ENCODE results near the gene NUCB2.
A peak's percentile ranks its signal among the peaks of the same experiment; 100 is the strongest.

NUCB2 gene

DNA sequence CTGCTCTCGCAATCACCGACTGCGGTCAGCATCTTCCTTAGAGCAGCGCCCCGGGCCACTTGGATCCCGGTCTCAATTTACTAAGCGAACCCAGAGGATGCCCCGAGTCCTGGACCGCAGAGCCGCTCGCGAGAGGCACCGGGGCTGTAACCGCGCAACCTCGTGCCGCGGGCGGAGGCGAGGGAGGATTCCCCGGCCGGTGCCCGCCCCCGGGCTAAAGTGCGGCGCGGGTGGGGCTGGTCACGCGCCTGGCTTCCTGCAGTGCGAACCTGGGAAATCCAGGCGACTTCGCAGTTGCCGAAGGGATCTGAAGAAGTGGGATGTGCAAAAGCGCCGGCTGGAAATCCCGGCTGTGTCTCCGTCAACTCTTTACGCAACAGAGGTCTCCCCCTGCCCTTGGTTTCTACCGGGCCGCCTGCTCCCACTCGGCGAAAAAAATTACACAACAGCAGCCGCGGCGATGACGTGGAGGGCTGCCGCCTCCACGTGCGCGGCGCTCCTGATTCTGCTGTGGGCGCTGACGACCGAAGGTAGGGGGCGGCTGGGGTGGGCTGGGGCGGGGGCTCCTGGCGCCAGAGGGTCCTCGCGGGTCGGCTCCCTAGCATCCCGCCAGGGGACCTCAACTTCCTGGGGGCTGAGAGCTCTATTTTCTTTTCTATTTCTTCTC lies 75.1 kb downstream of the NUCB2 start, which contains the start of gene NCR3LG1:
TSS of gene NCR3LG1 (plus strand) at position 291 of the 667 bp plus-strand sequence. CDS start at position 461, 170 bp downstream.
- ChIA-PET POLR2A (interaction anchor here (0.6 to 0.7 kb wide), 3 partner anchors 98 to 715 kb away, joined by 3 to 4 read pairs (median 3); no protein-coding TSS in a partner anchor), CTCF (interaction anchor here (1.6 to 4.9 kb wide), 2 partner anchors 16 to 122 kb away, joined by 5 to 79 read pairs; no protein-coding TSS in a partner anchor)
- no peak for DNase-seq (ENCODE audit: low read depth, low spot score)
- peak within 1 kb of the TSS; percentile 66 for H3K4me3 ChIP-seq (ENCODE audit: low read depth, low read length)
- TF ChIP-seq, protein P1, sequence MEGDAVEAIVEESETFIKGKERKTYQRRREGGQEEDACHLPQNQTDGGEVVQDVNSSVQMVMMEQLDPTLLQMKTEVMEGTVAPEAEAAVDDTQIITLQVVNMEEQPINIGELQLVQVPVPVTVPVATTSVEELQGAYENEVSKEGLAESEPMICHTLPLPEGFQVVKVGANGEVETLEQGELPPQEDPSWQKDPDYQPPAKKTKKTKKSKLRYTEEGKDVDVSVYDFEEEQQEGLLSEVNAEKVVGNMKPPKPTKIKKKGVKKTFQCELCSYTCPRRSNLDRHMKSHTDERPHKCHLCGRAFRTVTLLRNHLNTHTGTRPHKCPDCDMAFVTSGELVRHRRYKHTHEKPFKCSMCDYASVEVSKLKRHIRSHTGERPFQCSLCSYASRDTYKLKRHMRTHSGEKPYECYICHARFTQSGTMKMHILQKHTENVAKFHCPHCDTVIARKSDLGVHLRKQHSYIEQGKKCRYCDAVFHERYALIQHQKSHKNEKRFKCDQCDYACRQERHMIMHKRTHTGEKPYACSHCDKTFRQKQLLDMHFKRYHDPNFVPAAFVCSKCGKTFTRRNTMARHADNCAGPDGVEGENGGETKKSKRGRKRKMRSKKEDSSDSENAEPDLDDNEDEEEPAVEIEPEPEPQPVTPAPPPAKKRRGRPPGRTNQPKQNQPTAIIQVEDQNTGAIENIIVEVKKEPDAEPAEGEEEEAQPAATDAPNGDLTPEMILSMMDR (IDR thresholded peaks at IDR 0.05; ENCODE audit: insufficient read depth, low read length, missing control alignments) = no peak

- POLR2A ChIA-PET = interaction anchor here (1.3 kb wide), 2 partner anchors 145 to 275 kb away, joined by 3 to 5 read pairs; partner anchors contain the start of genes PIK3C2A and RPS13
- DNase-seq (ENCODE audit: low read depth, low spot score) = no peak
- CTCF ChIA-PET = interaction anchor here (0.6 to 4.9 kb wide), 31 partner anchors 8 to 276 kb away, joined by 3 to 79 read pairs (median 5); partner anchors contain the start of genes KCNJ11, NUCB2 and RPS13
- peak overlapping the region; percentile 66 for H3K4me3 ChIP-seq (ENCODE audit: low read depth, low read length)
- TF ChIP-seq, protein P1 (IDR thresholded peaks at IDR 0.05; ENCODE audit: insufficient read depth, low read length, missing control alignments) = no peak
Measured at GRCh38 chr11:17352950-17353820, 76.6 kb downstream of the NUCB2 start.

DNA sequence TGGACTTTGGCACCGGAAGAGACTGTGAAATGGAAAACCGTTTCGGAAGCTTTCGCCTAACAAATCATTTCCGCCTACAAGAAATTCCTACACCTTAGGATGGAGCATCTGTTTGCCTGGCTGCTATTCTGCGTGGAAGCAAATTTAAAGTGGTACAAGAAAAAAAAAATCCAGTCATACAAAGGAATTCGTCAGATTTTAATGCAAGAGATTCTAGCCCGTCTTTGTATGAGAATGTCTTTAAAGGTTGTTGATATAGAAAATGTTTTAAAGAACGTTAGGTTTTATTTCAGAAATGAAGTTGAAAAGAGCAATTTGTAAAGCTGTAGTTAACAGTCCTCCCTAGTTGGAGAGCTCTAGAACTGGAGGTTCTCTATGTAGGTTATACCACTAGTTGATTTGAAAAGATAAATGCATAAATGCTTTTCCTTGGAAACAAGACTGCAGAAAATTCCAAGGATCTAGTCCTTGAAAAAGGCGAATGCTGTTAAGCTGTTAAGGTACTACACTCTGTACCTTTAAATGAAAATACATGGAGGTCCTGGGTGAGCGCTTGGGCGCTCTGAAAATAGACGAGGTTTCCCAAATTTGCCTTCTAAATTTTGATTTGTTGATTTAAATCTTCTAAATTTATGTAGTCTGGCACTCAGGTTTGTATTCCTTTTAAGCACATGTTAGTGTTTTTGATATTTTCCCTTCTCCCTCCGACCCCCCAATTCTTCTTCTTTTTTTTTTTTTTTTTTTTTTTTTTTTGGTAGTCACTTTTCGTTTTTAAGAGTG lies 77.5 kb downstream of the NUCB2 start:
- ChIA-PET CTCF (interaction anchor here (0.7 to 4.9 kb wide), 43 partner anchors 9 to 761 kb away, joined by 3 to 79 read pairs (median 4); partner anchors contain the start of genes KCNJ11, NUCB2 and RPS13), POLR2A (interaction anchor here (0.8 to 1.3 kb wide), 3 partner anchors 11 to 276 kb away, joined by 3 to 5 read pairs (median 3); partner anchors contain the start of genes PIK3C2A and RPS13)
- DNase-seq (ENCODE audit: low read depth, low spot score) = no peak
- TF ChIP-seq, protein P1 (IDR thresholded peaks at IDR 0.05; ENCODE audit: insufficient read depth, low read length, missing control alignments) = no peak
- peak overlapping the region; percentile 66 for H3K4me3 ChIP-seq (ENCODE audit: low read depth, low read length)

DNA sequence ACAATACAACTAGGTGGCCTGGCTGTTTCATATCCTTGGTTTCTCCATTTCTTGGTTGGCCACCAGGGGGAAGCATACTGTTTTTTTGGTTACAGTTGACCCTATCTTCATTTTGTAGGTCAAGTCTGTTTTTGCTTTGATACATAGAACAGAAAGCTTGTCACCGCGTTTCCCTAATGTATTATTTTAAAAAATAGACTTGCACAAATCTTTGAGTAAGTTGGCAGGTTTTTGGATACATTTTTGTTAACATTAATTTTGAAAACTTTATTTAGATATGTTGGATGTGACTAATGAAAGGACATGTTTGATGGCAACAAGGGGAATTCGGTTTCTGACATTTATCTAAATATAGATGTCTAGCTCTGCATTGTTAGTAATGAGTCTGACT lies 78.1 kb downstream of the NUCB2 start:
- POLR2A ChIA-PET = interaction anchor here (0.8 kb wide), 1 partner anchor 10 kb away, joined by 3 read pairs; no protein-coding TSS in a partner anchor

DNA sequence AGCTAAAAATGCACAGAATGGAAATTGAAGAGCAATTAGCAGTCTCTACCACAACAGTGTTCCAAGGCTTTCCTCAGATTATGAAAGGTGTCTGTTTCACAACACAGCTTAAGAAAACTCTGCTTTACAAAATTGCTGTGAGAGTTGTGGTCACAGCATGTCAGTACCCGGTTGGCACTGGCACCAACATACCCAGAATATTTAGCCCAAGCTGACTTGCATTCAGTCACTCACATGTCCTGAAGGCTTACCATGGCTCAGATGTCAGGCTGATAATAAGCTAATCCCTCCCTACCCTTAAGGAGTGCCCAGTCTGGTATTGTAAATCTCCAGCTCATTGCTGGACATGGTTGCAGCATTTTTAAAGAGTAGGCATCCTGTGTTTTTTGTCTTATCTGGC lies 90.0 kb downstream of the NUCB2 start:
- TF ChIP-seq, protein P1 (IDR thresholded peaks at IDR 0.05; ENCODE audit: insufficient read depth, low read length, missing control alignments) = no peak
- H3K4me3 ChIP-seq (ENCODE audit: low read depth, low read length) = no peak overlapping the region
- ChIA-PET CTCF (interaction anchor here (0.8 to 8.9 kb wide), 4 partner anchors 10 to 17 kb away, joined by 3 to 79 read pairs (median 33); partner anchors contain the start of gene NCR3LG1), POLR2A (no interaction called here)
- DNase-seq (ENCODE audit: low read depth, low spot score) = no peak

More for the DNA sequence above, 78.1 kb downstream of the NUCB2 start:
- DNase-seq (ENCODE audit: low read depth, low spot score) = no peak
- CTCF ChIA-PET = interaction anchor here (0.6 to 4.9 kb wide), 34 partner anchors 10 to 278 kb away, joined by 3 to 79 read pairs (median 5); partner anchors contain the start of genes KCNJ11 and RPS13
- no peak overlapping the region for H3K4me3 ChIP-seq (ENCODE audit: low read depth, low read length)
- TF ChIP-seq, protein P1 (IDR thresholded peaks at IDR 0.05; ENCODE audit: insufficient read depth, low read length, missing control alignments) = peak; percentile 59

All from AG04449 (cell line).